Large intestine (tissue), 3 donors: ENCODE measurements around the gene GRM4. TPM values are rescaled to one million over a fixed set of nuclear protein-coding genes. Genes with fewer than 3 reads are reported as not detected.
"Not testable (repeated sequence)": the region's sequence is repeated elsewhere in the genome, so short reads cannot be mapped to it uniquely, and the experiment has no call there.

Source experiments
- DNase-seq, 2 donors: peaks; one replicate each; pipeline versions ENCODE4 v3.0.0 to v3.0.0-alpha.2; 2013
- H3K27ac ChIP-seq: one replicate; pipeline ENCODE4 v1.5.1; 2013; ENCODE audit warnings: low read length
- H3K27me3 ChIP-seq: 2 replicates; pipeline ENCODE4 v1.6.1; 2013; ENCODE audit warnings: low read length; ENCODE audit not compliant: control insufficient read depth, insufficient read depth
- H3K36me3 ChIP-seq: 2 replicates; pipeline ENCODE4 v1.6.1; 2013; ENCODE audit warnings: low read length; ENCODE audit not compliant: control insufficient read depth, insufficient read depth
- H3K4me1 ChIP-seq: one replicate; pipeline ENCODE4 v1.6.1; 2013; ENCODE audit warnings: low read length; ENCODE audit not compliant: control insufficient read depth, insufficient read depth
- H3K4me3 ChIP-seq: one replicate; pipeline ENCODE4 v1.5.1; 2013; ENCODE audit warnings: low read length
- H3K9me3 ChIP-seq: one replicate; pipeline ENCODE4 v1.6.1; 2013; ENCODE audit warnings: mild to moderate bottlenecking, low read depth, low read length, moderate library complexity; ENCODE audit not compliant: control insufficient read depth
- WGBS: methylation state at CpG from one replicate; pipeline ENCODE4 v1.1.5; 2013; ENCODE audit warnings: low lambda C conversion rate; ENCODE audit not compliant: insufficient coverage; 5-methylcytosine and 5-hydroxymethylcytosine counted together
- polyA plus RNA-seq: library from polyadenylated mRNA; unstranded; fragments of 120-200 nt; gene quantifications from one replicate; pipeline ENCODE4 v1.2.1, GENCODE V29; 2013

The GRM4 gene
- polyA plus RNA-seq, 1 donor, result 0.46 TPM

DNA sequence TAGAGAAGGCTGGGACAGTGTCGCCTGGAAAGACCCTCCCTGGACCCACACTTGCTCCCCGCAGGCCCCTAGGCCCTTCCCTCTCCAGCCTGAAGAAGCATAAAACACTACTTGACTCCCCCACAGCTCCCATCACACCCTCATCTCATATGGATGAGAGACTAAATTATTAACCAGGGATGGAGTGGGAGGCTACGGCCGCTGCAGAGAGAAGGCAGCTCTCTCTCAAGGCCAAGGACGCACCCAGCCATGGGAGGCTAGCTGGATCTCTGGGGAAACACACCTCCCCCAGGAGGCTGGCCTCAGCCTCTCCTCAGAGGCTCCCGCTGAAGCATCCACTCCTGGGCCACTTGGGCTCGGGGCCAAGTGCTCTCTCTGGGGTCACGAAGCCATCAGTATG is 102.5 kb downstream of the GRM4 start:
- Histone ChIP-seq H3K36me3 (no peaks in the 10 kb centered on the region), H3K4me1 (no peaks in the 10 kb centered on the region), H3K4me3 (no peak overlapping the region), H3K27ac (no peak overlapping the region), H3K9me3 (peaks cover 2% of the 10 kb centered on the region), H3K27me3 (peaks cover 17% of the 10 kb centered on the region)
- WGBS, result no CpG with 5 or more reads among the region's 8 CpGs
- DNase-seq, result no peak

DNA sequence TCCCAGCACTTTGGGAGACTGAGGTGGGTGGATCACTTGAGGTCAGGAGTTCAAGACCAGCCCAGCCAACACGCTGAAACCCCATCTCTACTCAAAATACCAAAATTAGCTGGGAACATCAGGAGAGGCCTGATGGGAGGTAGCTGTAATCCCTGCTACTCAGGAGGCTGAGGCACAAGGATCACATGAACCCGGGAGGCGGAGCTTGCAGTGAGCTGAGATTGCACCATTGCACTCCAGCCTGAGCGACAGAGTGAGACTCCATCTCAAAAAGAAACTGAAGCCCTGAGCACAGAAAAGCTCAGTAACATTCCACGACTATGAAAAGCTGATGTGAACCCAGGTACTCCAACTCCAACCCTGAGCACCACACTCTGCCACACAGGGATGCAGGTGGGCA is 103.9 kb downstream of the GRM4 start:
- not testable (repeated sequence) for H3K36me3 ChIP-seq, H3K27ac ChIP-seq, H3K9me3 ChIP-seq, DNase-seq, H3K4me1 ChIP-seq, H3K4me3 ChIP-seq
- H3K27me3 ChIP-seq, result peaks cover 11% of the 10 kb centered on the region
- no CpG with 5 or more reads among the region's 5 CpGs for WGBS

DNA sequence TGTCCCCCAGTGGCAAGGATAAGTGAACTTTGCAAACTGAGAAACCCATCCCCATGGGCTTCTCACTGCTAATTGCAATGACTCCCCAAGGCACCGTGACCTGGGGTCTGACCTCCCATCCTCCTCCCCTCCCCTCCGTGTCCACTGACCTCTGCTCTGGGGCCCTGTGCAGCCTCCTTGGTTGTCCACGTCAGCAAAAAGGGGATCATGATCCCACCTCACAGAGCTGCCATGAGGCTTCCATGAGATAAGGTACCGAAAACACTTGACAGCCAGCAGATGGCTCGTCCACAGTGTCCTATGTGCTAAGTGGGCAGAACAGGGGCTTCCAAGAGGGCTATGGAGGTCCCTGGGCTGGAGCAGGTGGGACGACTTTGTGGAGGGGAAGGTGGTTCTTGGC is 104.5 kb downstream of the GRM4 start:
- Histone ChIP-seq H3K27ac (no peak overlapping the region), H3K4me3 (no peak overlapping the region), H3K4me1 (no peaks in the 10 kb centered on the region), H3K27me3 (peaks cover 5% of the 10 kb centered on the region), H3K36me3 (no peaks in the 10 kb centered on the region), H3K9me3 (peaks cover 2% of the 10 kb centered on the region)
- no CpG with 5 or more reads among the region's 6 CpGs for WGBS
- DNase-seq, result no peak

DNA sequence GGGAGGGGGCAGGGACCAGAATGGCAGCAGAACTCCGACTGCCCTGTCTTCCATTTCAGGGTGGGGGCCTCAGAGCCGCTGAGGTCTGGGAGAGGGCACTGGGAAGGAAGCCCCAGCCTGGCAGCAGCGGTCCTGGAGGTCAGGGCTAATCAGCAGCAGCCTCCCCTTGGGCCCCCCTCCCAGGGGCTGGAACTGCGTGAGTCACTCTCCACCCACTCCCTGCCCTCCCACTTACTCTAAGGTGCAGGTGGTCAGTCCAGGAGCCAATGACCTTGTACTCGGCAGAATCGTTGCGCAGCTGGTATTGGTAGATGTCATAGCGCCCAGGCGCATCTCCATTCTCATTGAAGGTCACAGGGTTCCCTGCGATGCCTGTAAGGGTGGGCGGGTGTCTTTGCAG is 105.9 kb downstream of the GRM4 start:
- no peak overlapping the region for H3K27ac ChIP-seq
- H3K4me3 ChIP-seq, result no peak overlapping the region
- peaks cover 2% of the 10 kb centered on the region for H3K9me3 ChIP-seq
- H3K4me1 ChIP-seq, result no peaks in the 10 kb centered on the region
- WGBS, result no CpG with 5 or more reads among the region's 11 CpGs
- H3K36me3 ChIP-seq, result no peaks in the 10 kb centered on the region
- DNase-seq, result no peak
- no peaks in the 10 kb centered on the region for H3K27me3 ChIP-seq

DNA sequence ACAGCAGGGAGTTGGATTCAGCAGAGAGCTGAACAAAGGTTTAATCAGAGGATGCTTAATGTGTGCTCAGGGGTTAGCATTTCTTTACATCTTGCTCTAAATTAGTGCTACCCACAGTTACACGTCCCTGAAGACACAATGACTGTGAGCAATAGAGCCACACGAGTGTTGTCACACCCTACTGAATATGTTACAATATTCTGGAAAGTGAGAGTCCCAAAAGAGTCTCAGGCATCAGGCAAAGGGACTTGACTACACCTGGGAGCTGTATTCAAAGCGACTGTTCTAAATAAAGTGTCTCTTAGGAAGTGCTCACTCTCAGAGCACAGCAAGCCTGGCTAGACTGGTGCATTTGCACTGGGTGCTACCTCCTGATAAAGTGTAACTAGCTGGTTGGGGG is 108.7 kb downstream of the GRM4 start:
- WGBS, result no CpG with 5 or more reads among the region's 3 CpGs
- Histone ChIP-seq H3K27me3 (no peaks in the 10 kb centered on the region), H3K4me1 (no peaks in the 10 kb centered on the region), H3K9me3 (no peaks in the 10 kb centered on the region), H3K27ac (no peak overlapping the region), H3K4me3 (no peak overlapping the region), H3K36me3 (no peaks in the 10 kb centered on the region)
- no peak for DNase-seq

DNA sequence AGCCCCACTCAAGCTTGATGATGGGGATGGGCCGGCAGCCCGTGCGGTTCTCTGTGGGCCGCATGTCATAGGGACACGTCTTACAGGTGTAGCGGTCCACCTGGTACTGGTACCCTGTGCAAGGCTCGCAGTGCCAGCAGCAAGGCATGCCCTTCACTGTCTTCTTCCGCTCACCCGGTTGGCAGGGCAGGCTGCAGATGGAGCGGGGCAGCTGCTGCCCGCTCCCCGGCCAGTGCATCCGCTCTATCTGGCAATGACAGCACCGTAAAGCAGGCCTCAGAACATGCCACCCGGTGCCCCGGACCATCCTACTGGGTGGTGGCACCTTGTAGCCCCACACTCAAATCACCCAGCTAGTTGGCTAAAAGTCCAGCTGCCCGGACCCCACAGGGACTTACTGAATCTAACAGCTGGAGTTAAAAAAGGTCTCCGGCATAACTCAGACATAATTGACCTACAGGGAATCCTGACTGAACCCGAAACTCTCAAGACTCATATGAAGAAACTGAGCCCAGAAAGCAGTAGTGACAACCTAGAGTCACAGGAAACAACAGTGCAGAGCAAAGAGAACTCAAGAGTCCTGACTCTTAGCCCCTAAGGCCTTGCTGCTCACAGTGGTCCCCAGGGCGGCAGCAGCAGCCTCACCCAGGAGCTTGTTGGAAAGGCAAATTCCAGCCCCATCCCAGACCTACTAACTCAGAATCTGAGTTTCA is 109.4 kb downstream of the GRM4 start:
- Histone ChIP-seq H3K27ac (no peak overlapping the region), H3K36me3 (no peaks in the 10 kb centered on the region), H3K4me3 (no peak overlapping the region), H3K27me3 (no peaks in the 10 kb centered on the region), H3K9me3 (no peaks in the 10 kb centered on the region), H3K4me1 (no peaks in the 10 kb centered on the region)
- no peak for DNase-seq
- WGBS, result no CpG with 5 or more reads among the region's 20 CpGs

DNA sequence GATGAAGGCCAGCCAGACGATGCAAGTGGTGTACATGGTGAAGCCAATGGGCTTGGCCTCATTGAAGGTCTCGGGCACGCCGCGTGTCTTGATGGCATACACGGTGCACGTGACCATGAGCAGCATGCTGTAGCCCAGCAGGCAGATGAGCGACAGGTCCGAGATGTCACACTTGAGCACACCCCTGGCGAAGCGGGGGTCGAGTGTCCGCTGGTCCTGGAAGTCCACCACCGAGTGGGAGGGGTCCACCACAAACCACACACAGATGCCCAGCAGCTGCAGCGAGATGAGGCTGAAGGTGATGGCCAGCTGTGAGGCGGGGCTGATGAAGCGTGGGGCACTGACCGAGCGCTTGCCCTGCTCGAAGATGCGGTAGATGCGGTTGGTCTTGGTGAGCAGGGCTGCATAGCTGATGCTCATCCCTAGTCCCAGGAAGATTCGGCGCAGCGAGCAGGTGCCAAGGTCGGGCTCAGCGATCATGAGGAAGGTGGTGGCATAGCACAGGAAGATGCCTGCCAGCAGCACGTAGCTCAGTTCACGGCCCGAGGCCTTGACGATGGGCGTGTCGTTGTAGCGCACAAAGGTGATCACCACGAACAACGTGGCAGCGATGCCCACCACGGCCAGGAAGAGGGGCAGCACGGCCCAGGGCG is 110.1 kb downstream of the GRM4 start:
- Histone ChIP-seq H3K27me3 (no peaks in the 10 kb centered on the region), H3K4me3 (no peak overlapping the region), H3K36me3 (no peaks in the 10 kb centered on the region), H3K4me1 (no peaks in the 10 kb centered on the region), H3K9me3 (no peaks in the 10 kb centered on the region), H3K27ac (no peak overlapping the region)
- 100% methylated on average over 1 of the region's 40 CpGs for WGBS
- no peak for DNase-seq

DNA sequence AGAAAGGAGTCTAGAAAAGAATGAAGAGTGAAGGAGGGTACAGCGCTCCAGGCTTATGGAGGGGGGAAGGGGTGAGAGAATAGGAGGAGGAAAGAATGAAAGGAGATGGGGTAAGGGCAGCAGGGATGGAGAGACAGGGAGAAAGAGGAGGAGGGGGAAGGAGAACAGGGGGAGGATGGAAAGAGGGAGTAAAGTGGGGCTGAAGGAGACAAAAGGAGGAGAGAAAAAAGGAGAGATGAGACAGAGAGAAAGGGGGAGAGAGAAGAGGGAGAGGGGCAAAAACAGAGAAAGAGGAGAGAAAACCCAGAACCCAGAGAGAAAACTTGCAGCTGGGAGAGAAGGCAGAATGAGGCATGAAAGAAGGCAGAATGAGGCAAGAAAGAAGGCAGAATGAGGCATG is 110.7 kb downstream of the GRM4 start:
- no peaks in the 10 kb centered on the region for H3K9me3 ChIP-seq
- no peak for DNase-seq
- WGBS, result 100% methylated on average over 1 of the region's 1 CpG
- H3K27me3 ChIP-seq, result no peaks in the 10 kb centered on the region
- no peaks in the 10 kb centered on the region for H3K4me1 ChIP-seq
- H3K36me3 ChIP-seq, result no peaks in the 10 kb centered on the region
- no peak overlapping the region for H3K27ac ChIP-seq
- H3K4me3 ChIP-seq, result no peak overlapping the region

DNA sequence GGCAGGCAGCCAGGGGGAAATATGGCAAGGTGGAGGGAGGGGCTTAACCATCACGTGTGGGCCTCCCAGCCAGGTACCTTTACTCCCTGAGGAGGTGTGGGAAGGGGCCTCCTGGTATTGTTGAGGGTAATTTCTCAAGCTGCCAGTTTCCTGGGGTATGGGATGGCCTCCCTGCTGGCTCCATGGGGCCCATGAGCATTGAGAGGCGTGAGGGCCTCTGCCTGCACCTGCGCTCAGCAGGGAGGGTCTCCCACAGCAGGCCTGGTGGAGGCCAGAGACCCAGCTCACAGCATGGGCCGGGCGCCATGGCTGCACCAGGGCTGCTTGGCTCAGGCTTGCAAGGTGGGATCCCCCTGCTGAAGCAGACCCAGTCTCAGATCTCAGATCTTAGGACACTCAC is 113.0 kb downstream of the GRM4 start:
- Histone ChIP-seq H3K4me3 (no peak overlapping the region), H3K4me1 (no peaks in the 10 kb centered on the region), H3K9me3 (no peaks in the 10 kb centered on the region), H3K36me3 (no peaks in the 10 kb centered on the region), H3K27me3 (no peaks in the 10 kb centered on the region), H3K27ac (no peak overlapping the region)
- no CpG with 5 or more reads among the region's 5 CpGs for WGBS
- DNase-seq, result no peak

DNA sequence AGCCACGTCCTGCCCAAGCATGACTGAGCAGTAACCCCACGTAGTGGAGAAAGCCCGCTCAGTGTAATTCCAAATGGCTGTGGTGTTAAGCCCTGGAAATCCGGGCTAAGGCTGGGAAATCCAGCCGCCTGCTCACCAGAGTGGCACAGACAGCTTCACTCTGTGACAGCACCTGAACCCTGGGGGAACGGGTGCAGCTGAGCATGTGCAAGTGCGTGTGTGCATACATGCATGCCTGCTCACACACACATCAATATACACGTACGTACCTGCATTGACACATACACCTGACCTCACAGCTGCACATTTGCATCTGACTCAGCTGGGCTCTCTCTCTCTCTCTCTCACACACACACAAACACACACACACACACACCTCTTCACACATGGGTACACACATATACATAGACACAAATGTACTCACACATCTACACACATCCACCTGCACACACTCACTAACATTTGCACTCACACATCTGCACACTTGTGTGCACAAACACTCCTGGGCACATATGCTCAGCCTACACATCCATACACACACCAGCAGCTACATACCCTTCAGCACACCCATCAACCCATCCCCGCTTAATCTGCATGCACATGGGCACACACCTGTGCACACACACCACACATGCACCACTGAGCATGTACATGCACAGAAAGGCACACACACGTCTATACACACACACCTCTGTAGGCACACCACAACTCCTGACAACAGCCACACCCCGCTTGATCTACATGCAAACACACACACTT is 114.1 kb downstream of the GRM4 start:
- H3K4me1 ChIP-seq, result no peaks in the 10 kb centered on the region
- H3K27ac ChIP-seq, result no peak overlapping the region
- no CpG with 5 or more reads among the region's 12 CpGs for WGBS
- H3K36me3 ChIP-seq, result no peaks in the 10 kb centered on the region
- no peak for DNase-seq
- no peaks in the 10 kb centered on the region for H3K27me3 ChIP-seq
- H3K4me3 ChIP-seq, result no peak overlapping the region
- H3K9me3 ChIP-seq, result no peaks in the 10 kb centered on the region
